OCI-LY7 (cell line): ENCODE results near the gene RPP30.

ENCODE experiments used
- EZH2phosphoT487 ChIP-seq: fragments of 200-600 bp; sonication (generic); IDR thresholded peaks from 2 replicates; pipeline ENCODE4 v1.6.1; 2018; ENCODE audit warnings: low read depth, borderline replicate concordance, mild to moderate bottlenecking, mixed run types, antibody characterized with exemption, low read length, moderate library complexity, mixed read lengths
- TF ChIP-seq, protein P1 (sequence below): fragments of 200-600 bp; sonication (generic); conservative IDR thresholded peaks from 2 replicates; pipeline ENCODE4 v1.5.1; 2014; ENCODE audit warnings: mild to moderate bottlenecking, antibody characterized with exemption, low read length, moderate library complexity, mixed read lengths

DNA sequence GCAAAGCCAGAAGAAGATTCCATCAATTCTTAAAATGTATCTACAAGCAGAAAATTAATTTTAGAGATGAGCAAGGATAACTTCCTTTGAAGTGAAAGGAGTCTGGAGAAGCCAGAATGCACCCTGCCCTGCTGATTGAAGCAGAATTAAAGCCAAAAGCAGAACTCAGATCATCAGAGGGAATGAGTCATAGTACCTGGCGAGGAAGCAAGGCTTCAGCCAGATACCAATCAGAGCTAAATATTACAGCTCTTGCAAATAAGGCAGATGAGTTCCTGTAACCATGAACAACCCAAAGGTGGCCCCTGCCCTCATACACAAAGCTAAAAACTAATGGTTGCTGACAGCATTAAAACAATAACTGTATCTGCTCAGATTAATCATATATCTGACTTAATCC, 24.3 kb upstream of the RPP30 start:
- TF ChIP-seq, protein P1, sequence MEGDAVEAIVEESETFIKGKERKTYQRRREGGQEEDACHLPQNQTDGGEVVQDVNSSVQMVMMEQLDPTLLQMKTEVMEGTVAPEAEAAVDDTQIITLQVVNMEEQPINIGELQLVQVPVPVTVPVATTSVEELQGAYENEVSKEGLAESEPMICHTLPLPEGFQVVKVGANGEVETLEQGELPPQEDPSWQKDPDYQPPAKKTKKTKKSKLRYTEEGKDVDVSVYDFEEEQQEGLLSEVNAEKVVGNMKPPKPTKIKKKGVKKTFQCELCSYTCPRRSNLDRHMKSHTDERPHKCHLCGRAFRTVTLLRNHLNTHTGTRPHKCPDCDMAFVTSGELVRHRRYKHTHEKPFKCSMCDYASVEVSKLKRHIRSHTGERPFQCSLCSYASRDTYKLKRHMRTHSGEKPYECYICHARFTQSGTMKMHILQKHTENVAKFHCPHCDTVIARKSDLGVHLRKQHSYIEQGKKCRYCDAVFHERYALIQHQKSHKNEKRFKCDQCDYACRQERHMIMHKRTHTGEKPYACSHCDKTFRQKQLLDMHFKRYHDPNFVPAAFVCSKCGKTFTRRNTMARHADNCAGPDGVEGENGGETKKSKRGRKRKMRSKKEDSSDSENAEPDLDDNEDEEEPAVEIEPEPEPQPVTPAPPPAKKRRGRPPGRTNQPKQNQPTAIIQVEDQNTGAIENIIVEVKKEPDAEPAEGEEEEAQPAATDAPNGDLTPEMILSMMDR = no peak
- TF ChIP-seq EZH2phosphoT487 = no peak
